K562 treated with DMSO at 1 percent for 48 hours (cell line): ENCODE measurements around the gene MAP4K4. TPM values are rescaled to one million over a fixed set of nuclear protein-coding genes. Genes with fewer than 3 reads are reported as not detected.

Experiments
- total RNA-seq: library from RNA; unstranded; fragments of 300-600 nt; gene quantifications from 2 replicates; pipeline ENCODE4 v1.2.3, GENCODE V29; 2022; ENCODE audit warnings: low replicate concordance; ENCODE audit errors: extremely low read depth

Gene MAP4K4
- total RNA-seq, result not detected in 2 replicates

DNA sequence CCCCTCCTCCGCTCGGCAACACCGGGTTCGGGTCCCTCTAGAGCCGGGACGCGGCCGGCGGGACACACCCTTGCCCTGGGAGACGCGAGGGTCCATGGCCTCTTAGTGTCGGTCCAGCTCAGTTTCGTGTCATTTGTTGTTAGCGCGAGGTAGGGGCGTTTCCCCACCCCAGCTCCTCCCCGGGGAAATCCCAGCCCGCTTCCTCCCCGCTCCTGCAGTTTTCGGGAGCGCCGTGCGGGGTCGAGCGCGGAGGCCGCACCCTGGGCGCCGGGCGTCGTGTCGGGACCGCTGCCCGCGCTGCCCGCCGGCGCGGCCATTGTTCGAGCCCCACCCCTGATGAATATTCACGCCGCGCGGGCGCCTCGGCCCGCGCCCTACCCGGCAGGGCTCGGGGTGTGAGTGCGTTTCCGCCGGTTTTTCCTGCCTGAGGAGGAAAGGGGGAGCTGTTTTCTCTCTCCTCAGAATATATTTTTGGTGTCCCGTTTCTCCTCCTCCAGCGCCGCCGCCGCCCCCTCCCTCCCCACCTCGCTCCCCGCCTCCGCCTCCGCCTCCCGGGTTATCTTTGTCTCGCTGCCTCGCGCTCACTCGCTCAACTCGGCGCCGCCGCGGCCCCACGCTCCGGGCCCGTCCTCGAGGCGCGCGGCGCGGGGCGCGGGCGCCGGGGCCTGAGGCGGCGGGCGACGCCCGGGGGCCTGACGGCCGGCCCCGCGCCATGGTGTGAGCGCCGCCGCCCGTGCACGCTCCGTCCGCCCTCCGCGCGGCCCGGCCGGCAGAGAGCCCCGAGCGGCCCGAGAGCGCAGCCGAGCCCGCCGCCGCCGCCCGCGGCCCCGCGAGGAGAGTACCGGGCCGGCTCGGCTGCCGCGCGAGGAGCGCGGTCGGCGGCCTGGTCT, at the start of gene MAP4K4:
TSS of gene MAP4K4 (plus strand) at position 584 of the 890 bp plus-strand sequence. CDS start 374 bp downstream, outside the sequence.

Other genes with a start within 250 kb of the MAP4K4 start
- not detected in 2 replicates for gene RFX8, start 222.6 kb upstream of the MAP4K4 start, total RNA-seq